ENCODE data around the gene TUBD1.
"Not testable (repeated sequence)": the region's sequence is repeated elsewhere in the genome, so short reads cannot be mapped to it uniquely, and the experiment has no call there.

Gene TUBD1

DNA sequence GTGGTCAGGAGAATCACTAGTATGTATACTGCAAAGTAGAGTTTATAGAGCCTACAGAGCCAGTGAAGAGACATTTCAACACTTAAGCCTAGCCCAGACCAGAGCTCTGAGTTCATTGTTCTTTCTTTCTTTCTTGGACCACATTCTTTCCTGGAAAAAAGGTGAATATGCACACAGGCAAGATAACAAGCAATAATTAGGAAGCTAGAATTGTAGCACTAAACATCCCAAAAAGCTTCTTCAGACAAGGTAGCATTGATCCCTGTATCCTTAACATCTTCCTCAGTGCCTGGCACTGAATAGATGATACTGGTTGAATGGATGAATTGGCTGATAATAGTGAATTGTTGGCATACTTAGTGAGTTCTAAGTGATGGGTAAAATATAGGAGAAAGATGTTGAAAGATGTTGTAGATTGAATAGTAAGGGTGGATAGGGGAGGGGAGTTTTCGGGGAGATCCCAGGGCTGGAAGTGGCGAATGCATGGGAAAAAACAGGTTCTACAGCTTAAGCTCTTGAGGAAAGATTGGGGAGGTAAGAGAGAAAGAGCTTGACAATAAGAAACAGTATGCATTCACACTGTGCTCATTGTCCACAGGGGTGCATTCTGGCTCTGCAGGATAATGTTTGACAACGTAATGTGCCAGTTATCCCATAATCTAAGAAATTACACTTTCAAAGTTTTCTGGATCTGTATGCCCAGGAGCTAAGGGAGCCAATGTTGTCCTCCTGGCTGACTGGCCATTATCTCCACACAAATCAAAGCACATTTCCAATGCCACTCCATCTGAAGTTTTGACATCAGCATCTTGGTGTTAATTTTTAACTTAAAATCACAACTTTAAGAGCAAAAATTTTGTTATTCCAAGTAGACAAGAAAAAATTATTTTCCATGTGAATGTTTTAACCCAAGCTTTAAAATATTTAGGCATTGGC lies 35.6 kb downstream of the TUBD1 start:
- TF ChIP-seq, protein P1, sequence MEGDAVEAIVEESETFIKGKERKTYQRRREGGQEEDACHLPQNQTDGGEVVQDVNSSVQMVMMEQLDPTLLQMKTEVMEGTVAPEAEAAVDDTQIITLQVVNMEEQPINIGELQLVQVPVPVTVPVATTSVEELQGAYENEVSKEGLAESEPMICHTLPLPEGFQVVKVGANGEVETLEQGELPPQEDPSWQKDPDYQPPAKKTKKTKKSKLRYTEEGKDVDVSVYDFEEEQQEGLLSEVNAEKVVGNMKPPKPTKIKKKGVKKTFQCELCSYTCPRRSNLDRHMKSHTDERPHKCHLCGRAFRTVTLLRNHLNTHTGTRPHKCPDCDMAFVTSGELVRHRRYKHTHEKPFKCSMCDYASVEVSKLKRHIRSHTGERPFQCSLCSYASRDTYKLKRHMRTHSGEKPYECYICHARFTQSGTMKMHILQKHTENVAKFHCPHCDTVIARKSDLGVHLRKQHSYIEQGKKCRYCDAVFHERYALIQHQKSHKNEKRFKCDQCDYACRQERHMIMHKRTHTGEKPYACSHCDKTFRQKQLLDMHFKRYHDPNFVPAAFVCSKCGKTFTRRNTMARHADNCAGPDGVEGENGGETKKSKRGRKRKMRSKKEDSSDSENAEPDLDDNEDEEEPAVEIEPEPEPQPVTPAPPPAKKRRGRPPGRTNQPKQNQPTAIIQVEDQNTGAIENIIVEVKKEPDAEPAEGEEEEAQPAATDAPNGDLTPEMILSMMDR (IDR thresholded peaks at IDR 0.05; ENCODE audit: low read length, missing control alignments): no peak
- no peak for DNase-seq (ENCODE audit: low read depth)
- no peak overlapping the region for H3K4me3 ChIP-seq (replicated peaks; ENCODE audit: low read depth, low read length)

DNA sequence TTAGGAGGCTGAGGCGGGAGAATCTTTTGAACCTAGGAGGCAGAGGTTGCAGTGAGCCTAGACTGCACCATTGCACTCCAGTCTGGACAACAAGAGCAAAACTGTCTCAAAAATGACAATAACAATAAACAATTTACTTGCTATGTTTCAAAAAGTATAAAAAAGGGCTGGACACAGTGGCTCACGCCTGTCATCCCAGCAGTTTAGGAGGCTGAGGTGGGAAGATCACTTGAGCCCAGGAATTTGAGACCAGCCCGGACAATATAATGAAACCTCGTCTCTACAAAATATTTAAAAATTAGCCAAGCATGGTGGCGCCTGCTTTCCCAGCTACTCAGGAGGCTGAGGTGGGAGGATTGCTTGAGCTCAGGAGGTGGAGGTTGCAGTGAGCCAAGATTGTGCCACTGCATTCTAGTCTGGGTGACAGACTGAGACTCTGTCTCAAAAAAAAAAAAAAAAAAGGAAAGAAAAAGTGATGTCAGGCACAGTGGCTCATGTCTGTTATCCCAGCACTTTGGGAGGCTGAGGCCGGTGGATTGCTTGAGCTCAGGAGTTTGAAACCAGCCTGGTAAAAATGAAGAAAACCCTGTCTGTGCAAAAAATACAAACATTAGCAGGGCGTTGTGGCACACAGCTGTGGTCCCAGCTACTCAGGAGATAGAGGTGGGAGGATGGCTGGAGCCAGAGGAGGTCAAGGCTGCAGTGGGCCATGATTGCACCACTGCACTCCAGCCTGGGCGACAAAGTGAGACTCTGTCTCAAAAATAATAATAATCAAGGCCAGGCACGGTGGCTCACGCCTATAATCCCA lies 38.6 kb downstream of the TUBD1 start:
- DNase-seq (ENCODE audit: low read depth); H3K4me3 ChIP-seq (replicated peaks; ENCODE audit: low read depth, low read length): not testable (repeated sequence)

DNA sequence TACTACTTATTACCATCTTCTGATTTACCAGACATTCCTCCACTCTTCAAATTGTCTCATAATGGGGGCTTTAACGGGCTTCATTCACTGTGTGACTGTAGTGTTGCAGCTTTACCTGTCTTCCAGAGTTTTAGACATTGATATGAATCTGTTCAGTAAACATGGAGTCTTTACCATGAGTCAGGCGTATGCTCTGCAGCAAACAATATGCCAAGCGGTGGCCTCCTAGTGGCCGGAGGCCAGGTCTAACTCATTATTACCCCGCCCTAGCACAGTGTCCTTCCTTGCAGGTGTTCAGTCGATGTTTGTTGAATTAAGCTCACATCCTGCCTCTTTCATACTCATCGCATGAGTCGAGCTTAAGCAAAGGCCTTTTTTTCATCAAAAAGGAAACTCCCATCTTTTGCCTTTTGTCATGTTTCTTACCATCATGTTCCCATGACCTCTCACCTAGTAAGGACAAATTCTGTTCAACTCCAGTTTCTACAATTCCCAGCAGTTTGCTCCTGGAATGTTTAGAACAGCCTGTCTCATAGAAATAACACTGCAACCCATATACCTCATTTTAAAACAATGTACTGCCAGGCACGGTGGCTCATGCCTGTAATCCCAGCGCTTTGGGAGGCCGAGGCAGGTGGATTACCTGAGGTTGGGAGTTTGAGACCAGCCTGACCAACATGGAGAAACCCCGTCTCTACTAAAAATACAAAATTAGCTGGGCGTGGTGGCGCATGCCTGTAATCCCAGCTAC lies 39.4 kb downstream of the TUBD1 start:
- TF ChIP-seq, protein P1 (IDR thresholded peaks at IDR 0.05; ENCODE audit: low read length, missing control alignments): peak; percentile 50
- DNase-seq (ENCODE audit: low read depth): peak; percentile 92
- H3K4me3 ChIP-seq (replicated peaks; ENCODE audit: low read depth, low read length): no peak overlapping the region

DNA sequence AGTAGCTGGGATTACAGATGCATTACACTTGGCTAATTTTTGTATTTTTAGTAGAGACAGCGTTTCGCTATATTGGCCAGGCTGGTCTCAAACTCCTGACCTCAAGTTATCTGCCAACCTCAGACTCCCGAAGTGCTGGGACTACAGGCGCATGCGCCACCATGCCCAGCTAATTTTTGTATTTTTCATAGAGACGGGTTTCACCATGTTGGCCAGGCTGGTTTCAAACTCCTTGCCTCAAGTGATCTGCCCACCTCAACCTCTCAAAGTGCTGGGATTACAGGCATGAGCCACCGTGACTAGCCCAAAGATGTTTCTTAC lies 39.9 kb downstream of the TUBD1 start:
- not testable (repeated sequence) for DNase-seq (ENCODE audit: low read depth); H3K4me3 ChIP-seq (replicated peaks; ENCODE audit: low read depth, low read length)

DNA sequence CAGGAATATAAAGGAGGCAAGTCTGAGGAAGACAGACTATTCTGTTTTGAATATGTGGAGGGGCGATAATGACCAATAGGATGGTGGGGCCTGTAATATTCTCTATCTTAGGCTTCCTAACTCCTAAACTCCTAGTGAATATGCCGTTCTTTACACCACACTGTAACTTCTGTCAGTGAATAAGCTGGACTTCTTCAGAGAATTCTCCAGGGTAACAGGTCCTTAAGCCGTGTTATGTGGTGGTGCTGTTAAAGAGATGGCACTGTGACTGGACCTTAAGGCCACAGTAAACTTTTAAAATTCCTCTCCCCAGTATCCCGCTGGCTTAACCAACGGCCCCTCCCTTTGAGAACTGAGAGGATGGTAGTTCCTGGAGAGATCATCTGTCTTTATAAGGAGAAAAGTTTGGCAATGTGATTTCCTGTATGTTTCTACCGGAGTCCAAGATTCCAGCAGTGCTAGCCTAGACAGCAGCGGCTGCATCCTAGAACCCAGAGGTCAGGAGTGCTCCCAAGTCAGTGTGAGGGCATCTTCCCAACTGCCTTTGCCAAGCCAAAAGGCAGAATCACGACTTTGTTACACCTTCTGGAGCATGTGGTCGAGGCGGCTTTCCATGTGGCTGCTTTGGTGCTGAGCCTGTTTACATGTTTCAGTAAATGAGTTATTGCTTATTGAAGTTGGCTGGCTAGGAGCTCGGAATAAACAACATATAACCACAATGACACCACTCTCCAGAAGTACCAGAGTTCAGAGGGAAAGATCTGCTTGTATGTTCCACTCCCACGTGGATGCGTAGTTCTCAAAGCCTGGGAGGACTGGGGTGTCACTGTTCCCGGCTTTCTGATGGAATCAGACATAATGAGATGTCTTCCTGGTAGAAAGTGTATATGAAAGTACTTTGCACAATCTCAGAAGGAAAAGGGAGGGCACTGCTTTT lies 41.0 kb downstream of the TUBD1 start:
- TF ChIP-seq, protein P1 (IDR thresholded peaks at IDR 0.05; ENCODE audit: low read length, missing control alignments): no peak
- peak; percentile 83 for DNase-seq (ENCODE audit: low read depth)
- H3K4me3 ChIP-seq (replicated peaks; ENCODE audit: low read depth, low read length): no peak overlapping the region

DNA sequence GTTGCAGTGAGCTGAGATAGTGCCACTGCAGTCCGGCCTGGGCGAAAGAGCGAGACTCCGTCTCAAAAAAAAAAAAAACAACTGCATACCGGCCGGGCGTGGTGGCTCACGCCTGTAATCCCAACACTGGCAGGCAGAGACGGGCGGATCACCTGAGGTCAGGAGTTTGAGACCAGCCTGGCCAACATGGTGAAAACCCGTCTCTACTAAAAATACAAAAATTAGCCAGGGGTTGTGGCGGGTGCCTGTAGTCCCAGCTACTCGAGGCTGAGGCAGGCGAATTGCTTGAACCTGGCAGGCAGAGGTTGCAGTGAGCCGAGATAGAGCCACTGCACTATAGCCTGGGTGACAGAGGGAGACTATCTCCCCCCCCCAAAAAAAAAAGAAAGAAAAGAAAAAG lies 42.4 kb downstream of the TUBD1 start:
- DNase-seq (ENCODE audit: low read depth); H3K4me3 ChIP-seq (replicated peaks; ENCODE audit: low read depth, low read length): not testable (repeated sequence)

DNA sequence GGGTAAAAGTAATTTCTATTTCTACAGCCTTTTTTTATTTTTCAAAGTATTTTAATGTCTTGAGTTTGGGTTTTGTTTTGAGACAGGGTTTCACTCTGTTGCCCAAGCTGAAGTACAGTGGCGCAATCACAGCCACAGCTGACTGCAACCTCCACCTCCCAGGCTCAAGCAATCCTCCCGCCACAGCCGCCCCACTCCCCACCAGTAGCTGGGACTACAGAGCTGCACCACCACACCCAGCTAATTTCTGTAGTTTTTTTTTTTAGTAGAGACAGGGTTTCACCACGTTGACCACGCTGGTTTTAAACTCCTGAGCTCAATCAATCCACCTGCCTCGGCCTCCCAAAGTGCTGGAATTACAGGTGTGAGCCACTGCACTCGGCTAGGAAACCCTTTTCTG lies 44.0 kb downstream of the TUBD1 start:
- DNase-seq (ENCODE audit: low read depth): peak; percentile 87
- TF ChIP-seq, protein P1 (IDR thresholded peaks at IDR 0.05; ENCODE audit: low read length, missing control alignments): no peak
- H3K4me3 ChIP-seq (replicated peaks; ENCODE audit: low read depth, low read length): no peak overlapping the region

Data from fibroblast of pulmonary artery (primary cell).